ENCODE data around the gene TEX26. TPM values are rescaled to one million over a fixed set of nuclear protein-coding genes. Genes with fewer than 3 reads are reported as not detected.

Gene TEX26
- total RNA-seq, 1 donor from 2014 or later = not detected

Other genes with a start within 250 kb of the TEX26 start
- gene ALOX5AP, start 197.1 kb upstream of the TEX26 start, total RNA-seq = 13.6 TPM
- gene MEDAG, start 26.4 kb upstream of the TEX26 start, total RNA-seq = 4.7 TPM
- gene HSPH1, start 229.2 kb downstream of the TEX26 start, total RNA-seq = 74.7 TPM